Epidermal melanocyte (primary cell): ENCODE measurements around the gene SIAH2.
"Not testable (repeated sequence)": the region's sequence is repeated elsewhere in the genome, so short reads cannot be mapped to it uniquely, and the experiment has no call there.

Experiments
- DNase-seq: peaks from one replicate; pipeline ENCODE4 v3.0.0; 2011; ENCODE audit warnings: low spot score; ENCODE audit not compliant: insufficient read length

SIAH2 gene, protein sequence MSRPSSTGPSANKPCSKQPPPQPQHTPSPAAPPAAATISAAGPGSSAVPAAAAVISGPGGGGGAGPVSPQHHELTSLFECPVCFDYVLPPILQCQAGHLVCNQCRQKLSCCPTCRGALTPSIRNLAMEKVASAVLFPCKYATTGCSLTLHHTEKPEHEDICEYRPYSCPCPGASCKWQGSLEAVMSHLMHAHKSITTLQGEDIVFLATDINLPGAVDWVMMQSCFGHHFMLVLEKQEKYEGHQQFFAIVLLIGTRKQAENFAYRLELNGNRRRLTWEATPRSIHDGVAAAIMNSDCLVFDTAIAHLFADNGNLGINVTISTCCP

DNA sequence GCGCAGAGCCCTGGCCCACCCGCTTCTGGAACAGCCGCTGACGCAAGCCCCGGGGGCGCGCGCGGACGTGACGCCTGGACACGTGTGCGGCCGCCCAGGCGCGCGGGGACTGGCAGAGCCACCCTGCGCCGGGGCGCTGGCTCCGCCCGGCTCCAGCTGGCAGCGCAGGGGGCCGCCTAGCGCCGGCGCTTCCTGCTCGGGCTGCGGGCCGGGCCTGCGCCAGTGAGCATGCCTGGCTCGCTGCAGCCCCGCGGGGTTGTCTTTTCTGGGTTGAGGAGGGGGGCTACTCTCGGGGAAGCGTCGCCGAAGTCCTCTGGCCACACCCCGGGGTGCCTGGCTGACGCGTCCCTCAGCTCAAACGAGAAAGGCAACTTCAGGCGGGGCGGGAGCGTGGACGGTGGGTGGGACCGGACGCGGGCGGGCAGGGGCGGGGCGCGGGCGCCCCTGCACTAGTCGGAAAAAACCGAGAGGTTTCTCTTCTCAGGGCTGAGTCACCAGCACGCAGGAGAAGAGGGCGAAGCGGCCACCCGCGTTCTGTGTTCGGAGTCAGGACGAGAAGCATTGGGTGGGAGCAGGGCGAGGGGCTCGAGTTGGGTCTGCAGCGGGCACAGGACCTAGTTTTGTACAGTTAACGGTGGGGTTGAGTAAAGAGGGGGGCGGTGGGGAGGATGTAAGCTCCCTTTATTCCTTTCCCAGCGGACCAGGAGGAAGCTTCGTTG lies at the start of gene SIAH2:
Gene SIAH2, minus strand, starts transcription at position 48 of the 719 bp plus-strand sequence. CDS start 320 bp downstream, outside the sequence.
- peak; percentile 82 for DNase-seq

DNA sequence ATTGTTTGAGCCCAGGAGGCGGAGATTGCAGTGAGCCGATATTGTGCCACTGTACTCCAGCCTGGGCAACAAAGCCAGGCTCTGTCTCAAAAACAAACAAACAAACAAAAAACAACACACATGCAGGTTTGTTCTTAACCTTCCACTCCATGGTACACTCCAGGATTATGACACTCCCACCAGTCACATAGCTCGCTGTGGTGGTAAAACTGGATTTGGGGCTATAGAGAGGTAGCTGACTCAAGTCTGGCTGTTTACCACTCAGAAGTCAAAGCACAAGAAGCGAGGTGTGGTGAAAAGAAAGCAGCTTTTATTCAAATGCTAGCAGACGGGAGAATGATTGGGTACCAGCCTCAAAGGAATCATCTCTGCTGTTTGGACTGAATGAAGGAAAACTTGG lies 49.0 kb upstream of the SIAH2 start:
- DNase-seq: no peak

DNA sequence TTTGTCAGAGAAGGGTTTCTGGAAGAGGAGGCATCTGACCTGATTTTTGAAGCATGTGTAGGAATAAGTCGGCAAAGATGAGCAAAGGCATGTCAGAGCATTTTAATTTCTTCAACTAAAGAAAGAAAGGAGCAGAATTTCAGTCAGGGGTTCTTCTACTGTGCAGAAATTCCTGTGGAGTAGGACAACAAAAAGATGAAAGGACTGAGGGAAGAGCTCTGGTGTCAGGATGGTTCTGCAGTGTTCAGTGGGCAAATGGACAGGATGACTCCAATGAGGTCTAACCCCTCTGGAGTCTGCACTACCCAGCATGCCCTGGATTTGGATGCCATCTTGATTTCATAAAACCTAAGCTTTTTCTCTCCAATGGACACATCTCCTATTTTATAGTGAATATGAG lies 47.7 kb upstream of the SIAH2 start:
- no peak for DNase-seq

DNA sequence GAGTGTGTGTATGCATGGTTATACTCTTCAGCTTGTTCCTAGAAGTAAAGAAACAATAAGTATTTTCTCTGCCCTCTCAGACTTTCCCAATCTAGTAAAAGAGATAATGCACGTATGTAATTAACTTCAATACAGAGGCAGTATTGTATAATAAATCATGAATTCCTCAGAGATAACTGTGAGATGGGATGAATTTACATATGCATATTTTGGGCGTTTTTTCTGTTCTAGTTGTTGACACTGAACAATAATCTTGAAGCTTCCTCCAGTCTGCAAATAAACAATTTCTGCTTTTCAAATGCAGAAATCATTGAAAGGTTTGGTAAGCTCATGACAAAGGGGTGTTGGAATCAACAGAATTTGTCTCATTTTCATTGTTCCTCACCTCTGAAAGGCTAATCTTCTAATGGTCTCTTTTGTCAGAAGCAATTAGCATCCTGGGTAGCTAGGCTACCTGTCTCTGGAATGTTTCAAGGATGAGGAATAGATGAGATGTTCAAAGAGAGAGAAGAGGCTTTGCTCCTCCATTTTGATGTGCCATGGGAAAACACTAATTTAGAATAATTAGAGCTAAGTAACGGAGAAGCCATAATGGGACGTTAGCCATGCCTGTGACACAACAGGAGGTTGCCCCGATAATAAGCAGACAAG lies 43.3 kb upstream of the SIAH2 start:
- DNase-seq: no peak

DNA sequence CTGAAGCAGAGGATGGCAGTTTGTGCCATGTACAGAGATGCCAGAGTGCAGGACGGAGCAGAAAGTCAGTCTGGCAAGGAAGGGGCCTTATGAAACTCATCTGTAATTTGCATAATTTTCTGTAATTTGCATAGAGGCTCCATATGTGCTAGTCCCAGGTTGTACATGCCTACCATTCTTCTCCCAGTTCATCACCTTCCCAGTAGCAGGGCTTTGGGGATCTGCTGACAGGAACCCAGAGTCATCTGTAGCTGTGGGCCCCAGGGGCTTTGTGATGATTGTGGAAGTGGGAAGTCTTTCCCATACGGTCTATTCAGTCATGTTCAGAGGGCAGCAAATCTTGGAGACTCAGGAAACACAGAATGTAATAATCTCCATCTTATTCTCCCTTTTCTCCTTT lies 42.4 kb upstream of the SIAH2 start:
- no peak for DNase-seq

DNA sequence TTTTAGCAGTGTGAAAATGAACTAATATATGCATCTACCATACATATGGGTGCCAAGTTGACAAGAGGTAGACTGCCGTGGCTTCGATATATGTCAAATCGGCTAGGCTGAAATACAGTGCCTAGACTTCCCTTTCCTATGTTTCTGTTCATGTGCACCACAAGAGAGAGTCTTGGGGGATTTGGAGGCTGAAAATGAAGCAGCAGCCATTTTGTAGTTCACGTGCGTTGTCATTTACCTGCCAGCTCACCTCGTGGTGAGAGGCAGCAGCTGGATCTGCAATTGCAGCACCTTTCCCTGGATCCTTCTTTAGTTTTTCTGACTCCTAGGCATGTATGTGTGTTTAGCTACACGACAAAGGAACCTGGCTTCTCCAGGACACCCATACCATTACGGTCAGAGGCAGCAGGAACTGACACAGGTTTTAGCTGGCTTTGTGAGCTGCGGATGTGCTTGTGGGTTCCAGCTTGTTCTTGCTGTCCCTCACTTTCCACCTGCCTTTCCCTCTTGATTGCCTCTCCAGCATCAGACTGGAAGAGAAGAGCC lies 40.5 kb upstream of the SIAH2 start:
- DNase-seq: no peak

DNA sequence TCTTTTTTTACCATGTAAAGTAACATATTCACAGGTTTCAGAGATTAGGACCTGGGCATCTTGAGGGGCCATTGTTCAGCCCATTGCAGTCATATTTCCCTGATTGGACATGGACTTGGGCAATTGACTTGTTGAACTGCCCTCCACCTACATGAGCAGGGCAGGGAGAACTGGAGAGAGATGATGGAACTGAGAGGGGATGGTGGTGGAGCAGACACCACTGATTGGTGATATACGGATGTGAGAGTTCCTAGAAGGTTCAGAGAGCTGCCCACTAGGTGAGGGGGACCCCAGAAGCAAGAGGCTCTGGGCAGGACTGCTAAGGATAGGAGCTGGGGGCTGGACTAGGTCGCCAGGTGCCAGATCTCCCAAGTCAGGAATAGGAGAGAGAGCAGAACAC lies 37.8 kb upstream of the SIAH2 start:
- no peak for DNase-seq

DNA sequence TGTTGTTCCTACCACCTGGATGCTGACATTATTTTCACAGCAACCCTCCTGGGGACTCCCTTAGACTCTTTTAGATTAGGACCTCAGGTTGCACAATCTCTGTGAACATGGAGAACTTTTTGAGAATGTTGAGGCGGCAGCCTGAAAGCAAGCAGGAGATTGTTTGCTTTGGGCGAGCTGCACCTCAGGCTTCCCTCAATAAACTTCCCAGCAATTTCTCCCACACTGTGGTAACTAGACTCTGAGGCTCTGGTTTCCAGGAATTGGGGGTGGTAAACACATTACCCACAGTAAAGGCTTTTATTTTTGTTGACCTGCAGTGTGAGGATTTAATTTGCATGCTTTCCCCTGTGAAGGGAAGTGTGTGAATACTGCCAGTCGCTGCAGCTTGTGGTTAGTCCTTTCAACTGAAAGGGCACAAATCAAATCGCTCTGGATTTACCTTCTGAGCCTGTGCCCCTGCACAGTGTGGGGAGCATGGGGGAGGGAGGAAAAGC lies 35.2 kb upstream of the SIAH2 start:
- DNase-seq: no peak

DNA sequence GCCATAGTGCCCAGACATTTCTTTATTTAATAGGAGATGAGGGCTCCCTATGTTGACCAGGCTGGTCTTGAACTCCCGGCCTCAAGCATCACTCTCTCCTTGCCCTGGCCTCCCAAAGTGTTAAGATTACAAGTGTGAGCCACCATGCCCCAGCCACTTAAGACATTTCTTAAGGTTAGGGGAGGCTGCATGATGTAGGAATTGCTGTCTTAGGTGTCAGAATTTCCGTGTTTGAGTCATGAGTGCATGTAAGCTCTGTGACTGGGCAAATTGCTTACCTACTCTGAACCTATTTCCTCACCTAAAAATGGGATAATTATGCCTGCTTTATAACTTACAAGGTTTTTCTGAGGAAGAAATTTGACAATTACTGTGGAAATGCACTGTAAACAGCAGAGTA lies 34.2 kb upstream of the SIAH2 start:
- DNase-seq: no peak

DNA sequence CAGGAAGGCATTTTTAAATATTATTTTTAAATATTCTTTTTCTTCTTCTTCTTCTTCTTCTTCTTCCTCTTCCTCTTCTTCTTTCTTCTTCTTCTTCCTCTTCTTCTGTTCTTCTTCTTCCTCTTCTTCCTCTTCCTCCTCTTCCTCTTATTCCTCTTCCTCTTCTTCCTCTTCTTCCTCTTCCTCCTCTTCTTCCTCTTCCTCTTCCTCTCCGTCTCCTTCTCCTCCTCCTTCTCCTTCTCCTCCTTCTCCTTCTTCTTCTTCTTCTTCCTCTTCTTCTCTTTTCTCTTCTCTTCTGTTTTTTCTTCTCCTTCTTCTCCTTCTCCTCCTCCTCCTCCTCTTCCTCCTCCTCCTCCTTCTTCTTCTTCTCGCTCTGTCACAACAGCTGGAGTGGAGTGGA lies 33.6 kb upstream of the SIAH2 start:
- DNase-seq: not testable (repeated sequence)

DNA sequence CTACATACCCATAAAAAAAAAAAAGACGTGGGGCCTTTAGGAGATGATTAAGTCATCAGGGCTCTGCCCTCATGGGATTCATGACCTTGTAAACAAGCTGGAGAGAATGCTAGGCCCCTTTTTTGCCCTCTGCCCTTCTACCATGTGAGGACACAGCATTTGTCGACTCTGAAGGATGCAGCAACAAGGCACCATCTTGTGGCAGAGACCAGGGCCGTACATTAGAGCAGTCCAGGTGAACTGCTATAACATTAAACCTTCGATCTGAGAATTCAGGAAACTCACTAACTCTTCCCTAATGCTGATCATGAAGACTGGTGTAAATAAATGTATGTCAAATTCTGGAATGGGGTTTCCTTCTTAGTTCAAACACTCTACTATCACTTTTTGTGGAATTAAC lies 30.7 kb upstream of the SIAH2 start:
- DNase-seq: no peak

DNA sequence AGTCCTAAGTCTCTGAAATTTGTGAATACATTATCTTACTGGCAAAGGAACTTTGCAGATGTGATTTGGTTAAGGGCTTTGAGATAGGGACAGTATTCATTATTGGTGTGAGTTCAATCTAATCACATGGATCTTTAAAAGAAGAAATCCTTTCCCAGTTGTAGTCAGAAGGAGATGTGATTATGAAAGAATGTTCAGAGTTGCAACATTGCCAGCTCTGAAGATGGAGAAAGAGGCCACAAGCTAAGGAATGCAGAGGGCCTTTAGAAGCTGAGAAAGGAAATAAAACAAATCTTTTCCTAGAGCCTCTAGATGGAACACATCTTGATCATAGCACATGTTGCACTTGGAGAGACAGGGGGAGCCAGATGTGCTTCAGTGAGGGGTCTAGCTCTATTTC lies 27.7 kb upstream of the SIAH2 start:
- DNase-seq: no peak

DNA sequence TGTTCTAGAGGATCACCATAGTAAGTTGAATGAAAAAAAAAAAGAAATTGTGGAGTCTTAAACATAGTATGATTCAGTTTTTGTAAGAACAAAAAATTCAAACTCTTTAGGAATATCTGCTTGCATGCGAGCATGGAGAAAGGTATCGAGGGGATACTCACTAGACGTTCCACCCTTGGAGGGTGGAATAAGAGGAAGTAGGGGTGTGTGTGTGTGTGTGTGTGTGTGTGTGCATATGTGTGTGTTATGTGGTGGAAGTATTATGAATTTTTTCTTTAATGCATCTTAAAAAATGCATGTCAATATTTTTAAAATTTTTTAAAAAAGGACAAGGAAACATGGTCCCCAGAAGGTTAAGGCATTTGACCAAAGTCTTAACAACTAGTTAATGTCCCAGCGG lies 26.5 kb upstream of the SIAH2 start:
- no peak for DNase-seq

DNA sequence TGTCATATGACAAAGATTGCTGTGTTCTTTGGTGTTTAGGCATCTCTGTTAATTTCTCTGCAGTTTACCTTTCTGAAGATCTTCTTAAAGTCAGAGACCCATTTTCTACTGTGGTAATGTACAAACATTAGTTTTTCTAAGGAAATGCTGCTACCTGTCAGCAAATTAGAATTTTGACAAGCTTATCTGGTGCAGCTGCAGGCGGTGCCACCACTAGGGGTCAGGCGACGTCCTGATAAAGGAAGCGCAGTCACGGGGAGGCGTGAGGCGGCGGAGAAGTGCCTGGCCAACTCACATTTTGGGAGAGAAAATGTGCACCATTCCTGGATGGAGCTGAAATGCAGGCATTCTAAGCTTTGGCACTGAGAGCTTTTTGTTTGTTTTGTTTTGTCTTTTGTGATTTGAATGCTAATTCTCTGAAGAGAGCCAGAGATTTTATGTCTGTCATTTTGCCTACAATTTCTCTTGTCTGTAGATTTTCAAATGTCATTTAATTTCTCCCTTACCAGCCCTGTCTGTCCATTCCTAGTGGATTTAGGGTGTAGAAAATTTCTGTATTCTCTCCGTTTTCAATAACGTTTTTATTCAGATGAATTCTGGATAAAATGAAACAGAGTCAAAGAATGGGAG lies 24.9 kb upstream of the SIAH2 start:
- DNase-seq: peak; percentile 54

DNA sequence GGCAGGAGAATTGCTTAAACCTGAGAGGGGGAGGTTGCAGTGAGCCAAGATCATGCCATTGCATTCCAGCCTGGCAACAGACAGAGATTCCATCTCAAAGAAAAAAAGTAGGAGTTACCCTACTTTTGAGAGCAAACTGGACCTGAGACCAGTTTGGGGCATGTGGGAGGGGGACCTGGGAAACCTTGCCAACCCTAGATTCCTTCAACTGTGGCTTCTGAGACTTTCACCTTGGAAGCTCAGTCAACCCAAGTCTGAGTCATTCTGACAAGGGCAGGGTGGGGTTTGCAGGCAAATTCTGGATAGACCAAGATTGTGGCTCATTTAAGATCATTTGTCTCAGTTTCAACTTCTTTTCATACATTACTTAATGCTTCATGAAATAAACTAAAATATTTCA lies 23.8 kb upstream of the SIAH2 start:
- no peak for DNase-seq

DNA sequence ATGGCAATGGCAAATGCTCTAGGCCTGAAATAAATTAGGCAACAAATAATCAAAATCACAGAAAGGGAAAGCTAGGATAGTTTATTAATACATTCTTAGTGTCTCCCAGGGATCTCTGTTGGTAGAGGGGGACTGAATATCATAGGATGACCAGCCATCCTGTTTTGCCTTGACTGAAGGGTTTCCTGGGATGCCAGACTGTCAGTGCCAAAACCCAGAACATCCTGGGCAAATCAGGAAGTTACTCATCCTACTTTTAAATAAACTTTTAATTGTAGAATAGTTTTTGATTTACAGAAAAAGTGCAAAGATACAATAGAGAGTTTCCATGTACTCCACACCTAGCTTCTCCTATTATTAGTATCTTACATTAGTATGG lies 21.8 kb upstream of the SIAH2 start:
- DNase-seq: no peak

DNA sequence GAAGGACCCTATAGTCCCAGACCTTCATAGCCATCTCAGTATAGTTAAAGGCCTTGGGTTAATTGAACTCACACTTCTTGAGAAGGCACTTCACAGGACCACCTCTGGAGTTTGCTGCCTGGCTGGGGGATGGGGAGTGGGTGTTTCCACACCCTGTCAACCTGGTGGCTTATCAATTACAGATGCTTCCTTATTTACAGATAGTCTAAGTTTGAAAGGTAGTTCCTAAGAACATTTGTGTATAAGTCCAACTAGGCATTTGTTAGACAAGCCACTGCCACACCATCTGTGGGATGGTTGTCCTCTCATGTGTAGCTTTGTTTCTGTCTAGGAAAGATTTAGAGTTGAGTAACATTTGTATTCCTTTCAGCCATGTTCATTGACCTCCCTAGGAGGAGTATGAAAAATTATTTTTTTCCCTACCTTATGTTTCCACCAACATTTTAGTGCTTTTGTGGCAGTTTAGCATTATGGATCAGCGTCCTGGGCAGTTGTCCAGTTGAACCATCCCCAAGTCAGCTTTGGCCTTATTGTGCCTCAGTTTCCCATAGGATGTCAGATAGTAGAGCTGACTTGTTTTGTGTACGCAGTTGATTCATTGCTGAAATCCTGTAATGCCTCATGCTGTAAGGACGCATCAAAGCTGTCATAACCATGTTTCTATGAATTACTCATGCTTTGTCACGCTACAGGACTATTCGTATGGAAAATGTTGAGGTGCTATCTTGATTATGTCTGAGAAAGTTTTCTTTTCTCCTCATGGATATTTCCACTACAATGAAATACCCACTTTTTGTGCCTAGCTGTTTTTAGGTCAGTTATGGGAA lies 21.2 kb upstream of the SIAH2 start:
- DNase-seq: no peak

DNA sequence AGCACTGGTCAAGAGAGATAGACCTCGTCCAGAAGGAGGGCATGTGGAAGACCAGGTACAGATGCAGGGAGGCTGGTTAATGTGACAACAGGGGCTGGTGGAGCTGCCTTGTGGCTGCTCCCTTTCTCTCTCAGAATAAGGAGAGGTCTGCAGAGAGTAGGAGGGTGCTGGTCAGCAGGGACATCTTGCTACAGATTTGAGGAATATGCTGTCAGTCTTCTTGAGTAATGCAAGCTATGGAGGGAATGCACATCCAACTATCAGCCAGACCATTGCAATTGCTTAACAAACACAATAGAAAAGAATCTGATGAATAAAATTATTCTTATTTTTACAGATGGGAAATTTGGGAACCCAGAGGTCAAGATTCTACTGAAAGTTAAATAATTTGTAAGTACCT lies 20.3 kb upstream of the SIAH2 start:
- no peak for DNase-seq

DNA sequence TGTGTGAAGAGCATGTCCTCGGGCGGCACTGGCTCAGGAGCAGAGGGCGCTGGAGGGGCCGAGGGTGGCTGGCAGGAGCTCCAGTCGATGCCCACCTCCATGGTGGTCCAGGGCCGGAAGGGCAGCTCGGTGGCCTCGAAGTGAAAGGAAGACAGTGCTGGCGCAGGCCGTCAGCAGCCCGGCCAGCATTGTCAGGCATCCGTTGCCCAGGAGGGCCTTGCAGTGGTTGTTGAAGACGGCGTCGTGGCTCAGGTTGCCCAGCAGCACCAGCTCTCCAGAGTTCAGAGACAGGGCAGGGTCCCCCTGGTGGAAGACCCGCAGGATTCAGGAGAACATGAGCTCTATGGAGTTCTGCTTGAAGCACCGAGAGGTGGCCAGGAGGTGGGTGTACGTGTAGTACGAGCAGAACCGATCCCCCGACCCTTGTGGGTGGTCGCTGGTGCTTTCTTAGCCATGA lies 16.5 kb upstream of the SIAH2 start:
- DNase-seq: no peak

DNA sequence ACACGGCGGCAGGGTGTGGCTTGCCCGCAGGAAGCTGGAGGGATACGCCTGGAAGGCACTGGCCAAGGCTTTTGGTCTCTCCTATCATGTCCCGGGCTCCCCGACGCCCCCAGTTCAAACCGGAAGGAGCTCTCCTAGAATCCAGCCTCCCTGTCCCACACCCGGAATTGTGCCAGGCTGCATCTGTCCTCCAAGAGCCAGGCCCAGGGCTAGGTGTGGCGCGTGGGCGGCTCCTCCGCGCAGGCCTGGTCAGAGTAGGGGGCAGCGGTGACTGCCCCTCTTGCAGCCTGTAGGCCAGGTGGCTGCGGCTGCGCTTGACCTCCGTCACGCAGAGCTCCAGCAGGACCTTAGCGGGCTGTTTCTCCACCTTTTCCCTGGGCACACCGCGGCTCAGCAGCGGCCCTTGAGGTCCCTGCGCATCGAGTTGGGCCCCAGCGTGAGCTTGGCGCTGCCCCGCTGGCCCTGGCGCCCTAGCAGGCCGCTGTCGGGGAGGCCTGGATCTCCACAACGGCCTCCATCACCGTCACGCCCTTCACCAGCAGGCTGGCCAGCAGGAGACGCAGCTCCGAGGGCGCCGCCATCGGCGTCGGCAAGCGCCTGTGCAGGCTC lies 15.9 kb upstream of the SIAH2 start:
- no peak for DNase-seq
